Neural cell (in vitro differentiated cells): ENCODE data around the gene TSPAN15.

Experiments used
- CTCF ChIP-seq: fragments of 450-650 bp; IDR thresholded peaks from 2 replicates; pipeline ENCODE4 v1.5.1; 2014; ENCODE audit warnings: antibody characterized with exemption, mild to moderate bottlenecking, moderate library complexity; ENCODE audit not compliant: poor library complexity, severe bottlenecking
- EZH2 ChIP-seq: fragments of 200-600, 300-800 bp; shearing (Covaris generic), sonication (generic); IDR thresholded peaks from 2 replicates; pipeline ENCODE4 v1.6.1; 2014; ENCODE audit warnings: antibody characterized with exemption, low read length, borderline replicate concordance, mild to moderate bottlenecking; ENCODE audit not compliant: insufficient read depth, poor library complexity, severe bottlenecking
- TAF1 ChIP-seq: IDR thresholded peaks from 2 replicates; pipeline ENCODE4 v1.6.1; 2012; ENCODE audit warnings: low read depth

GRCh38 chr10:69495666-69496065 lies 44.4 kb downstream of the TSPAN15 start:
- no peak for TF ChIP-seq CTCF
- TF ChIP-seq EZH2: no peak
- no peak for TF ChIP-seq TAF1
